ENCODE data around the gene WDR83.

- TF ChIP-seq, protein P1, sequence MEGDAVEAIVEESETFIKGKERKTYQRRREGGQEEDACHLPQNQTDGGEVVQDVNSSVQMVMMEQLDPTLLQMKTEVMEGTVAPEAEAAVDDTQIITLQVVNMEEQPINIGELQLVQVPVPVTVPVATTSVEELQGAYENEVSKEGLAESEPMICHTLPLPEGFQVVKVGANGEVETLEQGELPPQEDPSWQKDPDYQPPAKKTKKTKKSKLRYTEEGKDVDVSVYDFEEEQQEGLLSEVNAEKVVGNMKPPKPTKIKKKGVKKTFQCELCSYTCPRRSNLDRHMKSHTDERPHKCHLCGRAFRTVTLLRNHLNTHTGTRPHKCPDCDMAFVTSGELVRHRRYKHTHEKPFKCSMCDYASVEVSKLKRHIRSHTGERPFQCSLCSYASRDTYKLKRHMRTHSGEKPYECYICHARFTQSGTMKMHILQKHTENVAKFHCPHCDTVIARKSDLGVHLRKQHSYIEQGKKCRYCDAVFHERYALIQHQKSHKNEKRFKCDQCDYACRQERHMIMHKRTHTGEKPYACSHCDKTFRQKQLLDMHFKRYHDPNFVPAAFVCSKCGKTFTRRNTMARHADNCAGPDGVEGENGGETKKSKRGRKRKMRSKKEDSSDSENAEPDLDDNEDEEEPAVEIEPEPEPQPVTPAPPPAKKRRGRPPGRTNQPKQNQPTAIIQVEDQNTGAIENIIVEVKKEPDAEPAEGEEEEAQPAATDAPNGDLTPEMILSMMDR (conservative IDR thresholded peaks at IDR 0.05; ENCODE audit: low read depth, low read length) = no peak
- no peak for TF ChIP-seq EZH2 (IDR thresholded peaks at IDR 0.05; ENCODE audit: borderline replicate concordance, low read depth, low read length, poor library complexity, severe bottlenecking)
Measured at GRCh38 chr19:12685831-12686230, 19.2 kb downstream of the WDR83 start.

Data from A673 (cell line).